Measurements from ENCODE around the gene DAB2IP. TPM values are rescaled to one million over a fixed set of nuclear protein-coding genes. Genes with fewer than 3 reads are reported as not detected.
A peak's percentile ranks its signal among the peaks of the same experiment; 100 is the strongest.

Gene DAB2IP
- polyA plus RNA-seq, 1 donor (not counting 4 experiments of a cell fraction or from before 2014, with no cell fraction given), result 28.6 TPM

GRCh38 chr9:121706149-121706750 is 54.8 kb downstream of the DAB2IP start:
- dilution Hi-C loops (cut with MboI; ENCODE audit: extremely low pct_ligation_motif_present, low sequenced_read_pairs), result no loop called here
- H3K9ac ChIP-seq (ENCODE audit: control insufficient read depth, extremely low read depth, insufficient read depth, low read length), result no peak overlapping the region
- H3K4me2 ChIP-seq (ENCODE audit: control insufficient read depth, extremely low read depth, insufficient read depth, low read depth, low read length), result no peak overlapping the region
- H3K9me3 ChIP-seq (ENCODE audit: control insufficient read depth, low read depth, low read length), result no peaks in the 10 kb centered on the region
- H4K20me1 ChIP-seq (ENCODE audit: control insufficient read depth, extremely low read depth, insufficient read depth, low read length), result peaks cover 31% of the 10 kb centered on the region
- peaks cover 13% of the 10 kb centered on the region for H3K9me1 ChIP-seq (ENCODE audit: control insufficient read depth, extremely low read depth, insufficient read depth, low read length)
- H3K4me1 ChIP-seq (ENCODE audit: control insufficient read depth, extremely low read depth, insufficient read depth, low read length), result peaks cover 54% of the 10 kb centered on the region
- H3K36me3 ChIP-seq (ENCODE audit: control insufficient read depth in 2 of 2, extremely low read depth in 1 of 2, insufficient read depth in 2 of 2, low read length in 2 of 2), result peaks cover 4 to 10% of the 10 kb centered on the region in 2 experiments
- TF ChIP-seq EZH2 (IDR thresholded peaks at IDR 0.05; ENCODE audit: low read length), result no peak
- TF ChIP-seq, protein P1, sequence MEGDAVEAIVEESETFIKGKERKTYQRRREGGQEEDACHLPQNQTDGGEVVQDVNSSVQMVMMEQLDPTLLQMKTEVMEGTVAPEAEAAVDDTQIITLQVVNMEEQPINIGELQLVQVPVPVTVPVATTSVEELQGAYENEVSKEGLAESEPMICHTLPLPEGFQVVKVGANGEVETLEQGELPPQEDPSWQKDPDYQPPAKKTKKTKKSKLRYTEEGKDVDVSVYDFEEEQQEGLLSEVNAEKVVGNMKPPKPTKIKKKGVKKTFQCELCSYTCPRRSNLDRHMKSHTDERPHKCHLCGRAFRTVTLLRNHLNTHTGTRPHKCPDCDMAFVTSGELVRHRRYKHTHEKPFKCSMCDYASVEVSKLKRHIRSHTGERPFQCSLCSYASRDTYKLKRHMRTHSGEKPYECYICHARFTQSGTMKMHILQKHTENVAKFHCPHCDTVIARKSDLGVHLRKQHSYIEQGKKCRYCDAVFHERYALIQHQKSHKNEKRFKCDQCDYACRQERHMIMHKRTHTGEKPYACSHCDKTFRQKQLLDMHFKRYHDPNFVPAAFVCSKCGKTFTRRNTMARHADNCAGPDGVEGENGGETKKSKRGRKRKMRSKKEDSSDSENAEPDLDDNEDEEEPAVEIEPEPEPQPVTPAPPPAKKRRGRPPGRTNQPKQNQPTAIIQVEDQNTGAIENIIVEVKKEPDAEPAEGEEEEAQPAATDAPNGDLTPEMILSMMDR (optimal IDR thresholded peaks at IDR 0.05 in 1 of 3, IDR thresholded peaks at IDR 0.05 in 1 of 3, conservative IDR thresholded peaks at IDR 0.05 in 1 of 3; ENCODE audit: extremely low read depth in 1 of 3, insufficient read depth in 2 of 3, low read length in 3 of 3), result no peak
- no peaks in the 10 kb centered on the region for H3K27me3 ChIP-seq (ENCODE audit: control insufficient read depth, extremely low read depth, insufficient read depth, low read length)
- no peak overlapping the region for H2AFZ ChIP-seq (ENCODE audit: control insufficient read depth, low read length)
- FAIRE-seq (no peak), DNase-seq (ENCODE audit: low read depth, low spot score) (no peak)
- H3K79me2 ChIP-seq (ENCODE audit: control insufficient read depth, insufficient read depth, low read length), result peaks cover 100% of the 10 kb centered on the region
- no peak overlapping the region for H3K27ac ChIP-seq (ENCODE audit: control insufficient read depth, insufficient read depth, low read length)
- no peak overlapping the region for H3K4me3 ChIP-seq (ENCODE audit: control insufficient read depth in 2 of 3, extremely low read depth in 1 of 3, insufficient read depth in 2 of 3, low read depth in 1 of 3, low read length in 3 of 3)

DNA sequence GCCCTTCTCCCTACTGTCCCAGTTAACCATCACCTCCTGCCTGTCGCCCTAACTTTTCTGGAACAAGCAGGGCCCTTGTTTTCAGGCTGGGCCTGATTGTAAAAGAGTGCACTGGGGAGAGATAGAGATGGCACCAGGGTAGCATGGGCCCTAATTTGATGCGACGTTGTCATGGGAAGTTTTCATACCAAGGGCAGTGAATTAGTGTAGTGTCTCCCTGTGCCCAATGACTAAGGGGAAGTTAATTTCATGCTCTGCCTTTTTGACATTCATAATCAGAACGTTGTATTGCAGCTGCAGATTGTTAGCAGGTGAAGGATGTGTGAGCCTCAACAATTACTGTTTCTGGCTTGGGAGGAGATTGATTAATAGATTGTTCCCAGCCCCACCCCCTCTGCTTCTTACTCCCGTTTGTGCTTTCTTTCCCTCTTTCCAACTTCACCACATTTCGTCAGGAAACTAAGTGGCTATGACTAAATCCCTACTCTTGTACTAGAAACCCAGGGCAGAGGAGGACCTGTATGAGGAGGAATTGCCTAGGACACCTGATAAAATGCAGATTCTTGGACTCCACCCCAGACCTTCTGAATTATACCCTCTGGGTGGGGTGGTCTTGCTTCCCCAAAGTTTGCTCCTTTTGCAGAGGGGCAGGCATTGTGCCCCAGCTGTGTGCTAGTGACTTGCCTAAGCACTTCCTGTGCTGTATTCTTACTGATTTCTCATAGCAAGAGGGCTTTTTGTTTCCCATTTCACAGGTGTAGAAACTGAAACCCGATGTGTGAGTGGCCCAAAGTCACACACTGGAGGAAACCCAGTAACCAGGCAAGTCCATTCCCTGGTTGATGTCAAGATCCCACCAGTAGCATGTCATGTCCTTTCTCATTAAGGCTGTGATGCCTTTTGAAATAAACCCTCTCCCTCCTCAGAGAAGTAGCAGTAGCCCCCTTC is 56.3 kb downstream of the DAB2IP start:
- Histone ChIP-seq H3K27me3 (ENCODE audit: control insufficient read depth, extremely low read depth, insufficient read depth, low read length) (no peaks in the 10 kb centered on the region), H3K9me3 (ENCODE audit: control insufficient read depth, low read depth, low read length) (no peaks in the 10 kb centered on the region), H3K79me2 (ENCODE audit: control insufficient read depth, insufficient read depth, low read length) (peaks cover 100% of the 10 kb centered on the region), H3K4me2 (ENCODE audit: control insufficient read depth, extremely low read depth, insufficient read depth, low read depth, low read length) (no peak overlapping the region), H2AFZ (ENCODE audit: control insufficient read depth, low read length) (no peak overlapping the region), H3K4me3 (ENCODE audit: control insufficient read depth in 2 of 3, extremely low read depth in 1 of 3, insufficient read depth in 2 of 3, low read depth in 1 of 3, low read length in 3 of 3) (no peak overlapping the region), H4K20me1 (ENCODE audit: control insufficient read depth, extremely low read depth, insufficient read depth, low read length) (peaks cover 29% of the 10 kb centered on the region), H3K9me1 (ENCODE audit: control insufficient read depth, extremely low read depth, insufficient read depth, low read length) (peaks cover 7% of the 10 kb centered on the region), H3K9ac (ENCODE audit: control insufficient read depth, extremely low read depth, insufficient read depth, low read length) (no peak overlapping the region), H3K27ac (ENCODE audit: control insufficient read depth, insufficient read depth, low read length) (no peak overlapping the region), H3K36me3 (ENCODE audit: control insufficient read depth in 2 of 2, extremely low read depth in 1 of 2, insufficient read depth in 2 of 2, low read length in 2 of 2) (peaks cover 4 to 11% of the 10 kb centered on the region in 2 experiments), H3K4me1 (ENCODE audit: control insufficient read depth, extremely low read depth, insufficient read depth, low read length) (peaks cover 39% of the 10 kb centered on the region)
- peak; percentile 13 for FAIRE-seq
- dilution Hi-C loops (cut with MboI; ENCODE audit: extremely low pct_ligation_motif_present, low sequenced_read_pairs), result no loop called here
- DNase-seq (ENCODE audit: low read depth, low spot score), result no peak
- TF ChIP-seq, protein P1 (optimal IDR thresholded peaks at IDR 0.05 in 1 of 3, IDR thresholded peaks at IDR 0.05 in 1 of 3, conservative IDR thresholded peaks at IDR 0.05 in 1 of 3; ENCODE audit: extremely low read depth in 1 of 3, insufficient read depth in 2 of 3, low read length in 3 of 3), result no peak
- no peak for TF ChIP-seq EZH2 (IDR thresholded peaks at IDR 0.05; ENCODE audit: low read length)
